ENCODE measurements around the gene MEGF10. TPM values are rescaled to one million over a fixed set of nuclear protein-coding genes. Genes with fewer than 3 reads are reported as not detected.
"Not testable (repeated sequence)": the region's sequence is repeated elsewhere in the genome, so short reads cannot be mapped to it uniquely, and the experiment has no call there.

Gene MEGF10
- total and polyA plus RNA-seq, 7 donors, result 0.68 to 23.6 (median 2.2) TPM

DNA sequence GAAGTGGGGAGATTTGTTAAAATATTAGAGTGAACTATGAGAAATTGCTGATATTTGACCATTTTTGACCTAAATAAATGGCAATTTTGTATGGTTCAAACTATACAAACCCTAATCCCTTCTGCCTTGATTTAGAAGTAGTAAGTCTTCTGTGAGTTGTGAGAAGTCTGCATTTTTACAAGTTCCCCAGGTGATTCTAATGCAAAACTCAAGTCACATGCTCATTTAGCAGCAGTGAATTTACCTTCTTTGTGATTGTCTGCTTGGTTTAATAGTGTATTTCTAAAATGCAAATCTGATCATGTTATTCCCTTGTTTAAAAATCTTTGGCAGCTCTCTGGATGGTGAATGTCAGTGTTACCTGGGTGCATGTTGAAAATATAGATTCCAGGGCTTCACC, 2.8 kb downstream of the MEGF10 start:
- H3K4me3 ChIP-seq, result no peak overlapping the region
- H3K36me3 ChIP-seq (ENCODE audit: insufficient read depth in 1 of 2, low read depth in 1 of 2), result no peaks in the 10 kb centered on the region
- no peaks in the 10 kb centered on the region for H3K4me1 ChIP-seq
- no peaks in the 10 kb centered on the region for H3K9me3 ChIP-seq
- H3K27me3 ChIP-seq (ENCODE audit: insufficient read depth in 3 of 3, low read length in 2 of 3), result peaks cover 0 to 6% (median 0%) of the 10 kb centered on the region in 3 donors
- no peak overlapping the region for H3K27ac ChIP-seq
- TF ChIP-seq, protein P1, sequence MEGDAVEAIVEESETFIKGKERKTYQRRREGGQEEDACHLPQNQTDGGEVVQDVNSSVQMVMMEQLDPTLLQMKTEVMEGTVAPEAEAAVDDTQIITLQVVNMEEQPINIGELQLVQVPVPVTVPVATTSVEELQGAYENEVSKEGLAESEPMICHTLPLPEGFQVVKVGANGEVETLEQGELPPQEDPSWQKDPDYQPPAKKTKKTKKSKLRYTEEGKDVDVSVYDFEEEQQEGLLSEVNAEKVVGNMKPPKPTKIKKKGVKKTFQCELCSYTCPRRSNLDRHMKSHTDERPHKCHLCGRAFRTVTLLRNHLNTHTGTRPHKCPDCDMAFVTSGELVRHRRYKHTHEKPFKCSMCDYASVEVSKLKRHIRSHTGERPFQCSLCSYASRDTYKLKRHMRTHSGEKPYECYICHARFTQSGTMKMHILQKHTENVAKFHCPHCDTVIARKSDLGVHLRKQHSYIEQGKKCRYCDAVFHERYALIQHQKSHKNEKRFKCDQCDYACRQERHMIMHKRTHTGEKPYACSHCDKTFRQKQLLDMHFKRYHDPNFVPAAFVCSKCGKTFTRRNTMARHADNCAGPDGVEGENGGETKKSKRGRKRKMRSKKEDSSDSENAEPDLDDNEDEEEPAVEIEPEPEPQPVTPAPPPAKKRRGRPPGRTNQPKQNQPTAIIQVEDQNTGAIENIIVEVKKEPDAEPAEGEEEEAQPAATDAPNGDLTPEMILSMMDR (IDR thresholded peaks at IDR 0.05), result no peak
- ATAC-seq (no peak), DNase-seq (no peak)
- intact Hi-C loops (cut with DNase I), result loop anchor here (5.0 to 10.0 kb wide), 2 partner anchors 121 to 199 kb away; no protein-coding TSS in a partner anchor

GRCh38 chr5:127294829-127295228, 4.2 kb downstream of the MEGF10 start:
- no peak overlapping the region for H3K27ac ChIP-seq
- no peak overlapping the region for H3K4me3 ChIP-seq
- no peaks in the 10 kb centered on the region for H3K36me3 ChIP-seq (ENCODE audit: insufficient read depth in 1 of 2, low read depth in 1 of 2)
- intact Hi-C loops (cut with DNase I), result loop anchor here (5.0 to 10.0 kb wide), 2 partner anchors 120 to 197 kb away; no protein-coding TSS in a partner anchor
- peaks cover 0 to 6% (median 0%) of the 10 kb centered on the region in 3 donors for H3K27me3 ChIP-seq (ENCODE audit: insufficient read depth in 3 of 3, low read length in 2 of 3)
- DNase-seq, result no peak
- 74 to 85% (median 75%) methylated on average over 1 of the region's 1 CpG for WGBS, 3 donors
- H3K9me3 ChIP-seq, result no peaks in the 10 kb centered on the region
- no peaks in the 10 kb centered on the region for H3K4me1 ChIP-seq
- TF ChIP-seq, protein P1 (IDR thresholded peaks at IDR 0.05), result no peak
- ATAC-seq, result no peak

DNA sequence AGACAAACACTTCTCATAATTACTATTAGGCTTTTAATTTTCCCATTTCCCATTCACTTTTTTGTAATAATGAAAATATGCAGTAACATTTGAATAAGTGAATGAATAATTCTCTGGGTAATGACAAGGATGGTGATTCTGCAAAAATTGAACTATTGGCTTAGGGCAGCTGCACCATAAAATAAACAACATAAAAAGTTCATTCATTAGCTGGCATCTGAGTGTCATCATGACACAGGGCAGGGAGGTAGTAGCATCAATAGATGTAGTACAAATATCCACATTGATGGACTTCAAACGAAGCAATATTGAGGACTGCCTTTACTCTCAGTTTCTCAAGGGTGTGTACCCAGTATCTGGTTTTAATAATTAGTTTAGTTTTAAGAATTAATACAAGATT, 4.9 kb downstream of the MEGF10 start:
- ATAC-seq, result no peak

GRCh38 chr5:127296321-127296720, 5.7 kb downstream of the MEGF10 start:
- Histone ChIP-seq H3K4me3 (no peak overlapping the region), H3K9me3 (no peaks in the 10 kb centered on the region), H3K36me3 (ENCODE audit: insufficient read depth in 1 of 2, low read depth in 1 of 2) (no peaks in the 10 kb centered on the region), H3K4me1 (no peaks in the 10 kb centered on the region), H3K27me3 (ENCODE audit: insufficient read depth in 3 of 3, low read length in 2 of 3) (peaks cover 0 to 6% (median 0%) of the 10 kb centered on the region in 3 donors), H3K27ac (no peak overlapping the region)
- ATAC-seq (peak; percentile 61 to 77 (median 70)), DNase-seq (no peak)
- TF ChIP-seq, protein P1 (IDR thresholded peaks at IDR 0.05), result no peak
- intact Hi-C loops (cut with DNase I), result loop anchor here in 1 of 2 donors (10.0 kb wide), 1 partner anchor 118 kb away; no protein-coding TSS in a partner anchor

More for the DNA sequence above, 4.9 kb downstream of the MEGF10 start:
- WGBS, 3 donors, result 59 to 78% (median 61%) methylated on average over 1 of the region's 1 CpG
- H3K27me3 ChIP-seq (ENCODE audit: insufficient read depth in 3 of 3, low read length in 2 of 3), result peaks cover 0 to 6% (median 0%) of the 10 kb centered on the region in 3 donors
- TF ChIP-seq, protein P1 (IDR thresholded peaks at IDR 0.05), result no peak
- H3K36me3 ChIP-seq (ENCODE audit: insufficient read depth in 1 of 2, low read depth in 1 of 2), result no peaks in the 10 kb centered on the region
- DNase-seq, result no peak
- intact Hi-C loops (cut with DNase I), result loop anchor here in 1 of 2 donors (10.0 kb wide), 1 partner anchor 119 kb away; no protein-coding TSS in a partner anchor
- no peaks in the 10 kb centered on the region for H3K4me1 ChIP-seq
- no peaks in the 10 kb centered on the region for H3K9me3 ChIP-seq
- H3K4me3 ChIP-seq, result no peak overlapping the region
- no peak overlapping the region for H3K27ac ChIP-seq

DNA sequence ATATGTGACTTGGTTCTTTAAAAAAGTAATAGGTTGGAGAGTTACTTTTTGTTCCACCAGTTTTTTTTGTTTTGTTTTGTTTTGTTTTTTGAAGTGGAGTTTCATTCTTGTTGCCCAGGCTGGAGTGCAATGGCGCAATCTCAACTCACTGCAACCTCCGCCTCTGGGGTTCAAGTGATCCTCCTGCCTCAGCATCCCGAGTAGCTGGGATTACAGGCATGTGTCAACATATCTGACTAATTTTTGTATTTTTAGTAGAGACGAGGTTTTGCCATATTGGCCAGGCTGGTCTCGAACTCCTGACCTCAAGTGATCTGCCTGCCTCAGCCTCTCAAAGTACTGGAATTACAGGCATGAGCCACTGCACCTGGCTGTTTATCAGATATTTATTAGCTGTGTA, 6.3 kb downstream of the MEGF10 start:
- DNase-seq; H3K9me3 ChIP-seq; H3K4me1 ChIP-seq; ATAC-seq; H3K36me3 ChIP-seq (ENCODE audit: insufficient read depth in 1 of 2, low read depth in 1 of 2); H3K27ac ChIP-seq; H3K27me3 ChIP-seq (ENCODE audit: insufficient read depth in 3 of 3, low read length in 2 of 3); H3K4me3 ChIP-seq: not testable (repeated sequence)
- intact Hi-C loops (cut with DNase I), result loop anchor here in 1 of 2 donors (10.0 kb wide), 1 partner anchor 118 kb away; no protein-coding TSS in a partner anchor
- 57 to 78% (median 58%) methylated on average over 5 of the region's 5 CpGs for WGBS, 3 donors

Measured in psoas muscle (tissue), 8 donors.